Embryonic facial prominence (tissue), 1 donor: Measurements from ENCODE around the gene NDOR1.

ENCODE experiments used
- DNase-seq: peaks from one replicate; pipeline ENCODE4 v3.0.0-alpha.2; 2016; ENCODE audit errors: extremely low spot score

The NDOR1 gene

GRCh38 chr9:137262909-137263285, 57.4 kb downstream of the NDOR1 start:
- DNase-seq, result no peak

DNA sequence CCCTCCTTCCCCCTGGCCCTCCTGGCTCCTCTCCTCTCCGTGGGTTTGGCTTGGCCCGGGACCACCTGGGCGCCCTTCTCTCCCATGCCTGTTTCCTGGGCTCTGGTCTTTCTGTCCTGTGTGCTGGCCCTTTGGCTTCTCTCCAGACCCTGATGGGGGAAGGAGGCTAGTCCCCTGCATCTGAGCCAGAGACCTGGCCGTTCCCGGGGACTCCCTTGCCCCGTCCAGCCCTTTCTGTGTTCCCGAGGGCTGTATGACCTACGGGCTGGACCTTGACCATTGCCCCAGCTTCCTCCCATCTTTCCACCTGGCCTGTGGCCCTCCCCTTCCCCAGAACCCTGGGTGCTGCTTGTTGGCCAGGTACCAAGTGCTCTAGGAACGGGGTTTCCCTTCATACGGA, 58.0 kb downstream of the NDOR1 start:
- DNase-seq, result no peak

- DNase-seq, result no peak
Measured at GRCh38 chr9:137264067-137264466, 58.6 kb downstream of the NDOR1 start.

DNA sequence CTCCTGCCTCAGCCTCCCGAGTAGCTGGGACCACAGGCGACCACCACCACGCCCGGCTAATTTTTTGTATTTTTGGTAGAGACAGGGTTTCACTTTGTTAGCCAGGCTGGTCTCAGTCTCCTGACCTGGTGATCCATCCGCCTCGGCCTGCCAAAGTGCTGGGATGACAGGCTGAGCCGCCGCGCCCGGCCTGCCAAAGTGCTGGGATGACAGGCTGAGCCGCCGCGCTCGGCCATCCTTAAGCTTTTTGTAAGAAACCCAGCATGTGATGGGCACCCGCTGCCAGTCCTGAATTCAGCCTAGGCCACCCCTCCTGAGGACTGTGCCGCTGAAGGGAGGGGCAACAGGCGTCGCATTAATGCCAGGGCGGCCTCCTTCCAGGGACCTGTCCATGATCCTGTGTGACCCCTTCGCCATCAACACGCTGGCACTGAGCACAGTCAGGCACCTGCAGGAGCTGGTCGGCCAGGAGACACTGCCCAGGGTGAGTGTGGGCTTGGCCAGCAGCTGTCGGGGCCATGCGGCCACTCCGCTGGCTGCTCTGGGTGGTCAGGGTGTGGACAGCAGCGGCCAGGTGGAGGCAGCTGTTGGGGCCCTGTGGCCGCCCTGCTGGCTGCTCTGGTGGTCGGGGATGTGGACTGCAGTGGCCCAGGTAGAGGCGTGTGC, 60.1 kb downstream of the NDOR1 start:
- no peak for DNase-seq

- DNase-seq, result no peak
Measured at GRCh38 chr9:137266162-137266527, 60.6 kb downstream of the NDOR1 start.
